ENCODE results near the gene ZMYND10.

GRCh38 chr3:50336452-50337174 lies 8.9 kb downstream of the ZMYND10 start:
- TF ChIP-seq CTCF (IDR thresholded peaks at IDR 0.05; ENCODE audit: low read depth, low read length, poor library complexity, severe bottlenecking) (no peak), EZH2phosphoT487 (IDR thresholded peaks at IDR 0.05; ENCODE audit: borderline replicate concordance, low read length) (no peak)
